Subcutaneous abdominal adipose tissue (tissue), 5 donors: ENCODE data around the gene GOLIM4.

Source experiments
- H3K27ac ChIP-seq: one replicate; pipeline ENCODE4 v1.7.0; 2013; ENCODE audit warnings: low read depth, mild to moderate bottlenecking, inconsistent platforms, low read length, moderate library complexity
- H3K27me3 ChIP-seq, 5 donors: one replicate each; pipeline ENCODE4 v1.7.0; 2013; ENCODE audit warnings: low read length in 5 of 5, inconsistent platforms in 1 of 5; ENCODE audit not compliant: control insufficient read depth in 5 of 5, insufficient read depth in 4 of 5
- H3K36me3 ChIP-seq, 5 donors: one replicate each; pipeline ENCODE4 v1.7.0; 2013; ENCODE audit warnings: low read length in 5 of 5; ENCODE audit not compliant: control insufficient read depth in 5 of 5, insufficient read depth in 5 of 5
- H3K4me1 ChIP-seq, 5 donors: one replicate each; pipeline ENCODE4 v1.7.0; 2013; ENCODE audit warnings: low read length in 5 of 5, mild to moderate bottlenecking in 3 of 5, moderate library complexity in 1 of 5; ENCODE audit not compliant: control insufficient read depth in 5 of 5, insufficient read depth in 5 of 5
- H3K4me3 ChIP-seq, 5 donors: one replicate each; pipeline ENCODE4 v1.7.0; 2013; ENCODE audit warnings: low read length in 5 of 5, low read depth in 1 of 5
- H3K9ac ChIP-seq, 5 donors: one replicate each; pipeline ENCODE4 v1.7.0; 2013; ENCODE audit warnings: low read length in 5 of 5, mild to moderate bottlenecking in 4 of 5, moderate library complexity in 3 of 5
- H3K9me3 ChIP-seq, 5 donors: one replicate each; pipeline ENCODE4 v1.7.0; 2013; ENCODE audit warnings: low read length in 5 of 5; ENCODE audit not compliant: control insufficient read depth in 5 of 5
- donor health status: healthy.
- donor health status: healthy.
- donor health status: healthy.
- donor health status: healthy.
- donor health status: healthy.

Gene GOLIM4

DNA sequence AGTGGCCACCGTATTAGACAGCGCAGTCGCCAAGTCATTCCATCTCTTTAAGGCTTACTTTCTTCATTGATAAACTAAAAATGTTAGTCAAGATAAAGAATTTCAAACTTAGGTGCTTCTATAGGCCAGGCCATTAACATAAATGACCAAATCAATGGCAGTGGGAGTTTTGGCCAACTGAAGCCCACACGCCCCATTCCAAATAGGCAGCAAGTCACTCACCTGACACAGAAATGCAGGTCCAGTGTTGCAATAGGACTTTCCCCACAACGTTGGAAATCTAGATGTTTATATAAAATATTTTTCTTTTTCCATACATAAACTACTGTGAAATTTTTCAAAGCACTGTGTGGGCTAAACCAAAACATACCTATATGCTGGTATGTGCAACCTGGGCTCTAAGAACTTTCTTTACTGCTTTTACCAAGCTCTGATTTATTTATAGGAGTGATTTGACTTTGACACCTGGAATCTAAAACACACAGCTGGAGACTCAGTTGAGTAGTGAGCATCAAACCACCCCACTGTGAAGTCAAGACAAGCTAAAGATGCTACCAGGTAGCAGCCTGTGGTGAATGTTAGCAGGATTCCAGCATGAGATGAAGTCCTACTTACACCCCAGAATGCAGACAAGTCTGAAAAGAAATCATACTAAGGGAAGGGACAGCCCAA lies 15.1 kb downstream of the GOLIM4 start:
- Histone ChIP-seq H3K27ac (no peak overlapping the region), H3K36me3 (peaks cover 0 to 2% (median 0%) of the 10 kb centered on the region in 5 donors), H3K9me3 (no peaks in the 10 kb centered on the region), H3K4me1 (peaks cover 0 to 4% (median 0%) of the 10 kb centered on the region in 5 donors), H3K9ac (no peak overlapping the region), H3K27me3 (no peaks in the 10 kb centered on the region), H3K4me3 (no peak overlapping the region)

- Histone ChIP-seq H3K9me3 (no peaks in the 10 kb centered on the region), H3K9ac (no peak overlapping the region), H3K4me1 (peaks cover 0 to 4% (median 0%) of the 10 kb centered on the region in 5 donors), H3K27ac (no peak overlapping the region), H3K36me3 (peaks cover 0 to 2% (median 0%) of the 10 kb centered on the region in 5 donors), H3K27me3 (no peaks in the 10 kb centered on the region), H3K4me3 (no peak overlapping the region)
Measured at GRCh38 chr3:168080022-168080421, 15.7 kb downstream of the GOLIM4 start.

GRCh38 chr3:168077091-168077490 lies 18.6 kb downstream of the GOLIM4 start:
- peaks cover 0 to 6% (median 4%) of the 10 kb centered on the region in 5 donors for H3K4me1 ChIP-seq
- peaks cover 0 to 2% (median 0%) of the 10 kb centered on the region in 5 donors for H3K36me3 ChIP-seq
- H3K27me3 ChIP-seq = no peaks in the 10 kb centered on the region
- no peaks in the 10 kb centered on the region for H3K9me3 ChIP-seq
- no peak overlapping the region for H3K27ac ChIP-seq
- no peak overlapping the region for H3K4me3 ChIP-seq
- no peak overlapping the region for H3K9ac ChIP-seq

DNA sequence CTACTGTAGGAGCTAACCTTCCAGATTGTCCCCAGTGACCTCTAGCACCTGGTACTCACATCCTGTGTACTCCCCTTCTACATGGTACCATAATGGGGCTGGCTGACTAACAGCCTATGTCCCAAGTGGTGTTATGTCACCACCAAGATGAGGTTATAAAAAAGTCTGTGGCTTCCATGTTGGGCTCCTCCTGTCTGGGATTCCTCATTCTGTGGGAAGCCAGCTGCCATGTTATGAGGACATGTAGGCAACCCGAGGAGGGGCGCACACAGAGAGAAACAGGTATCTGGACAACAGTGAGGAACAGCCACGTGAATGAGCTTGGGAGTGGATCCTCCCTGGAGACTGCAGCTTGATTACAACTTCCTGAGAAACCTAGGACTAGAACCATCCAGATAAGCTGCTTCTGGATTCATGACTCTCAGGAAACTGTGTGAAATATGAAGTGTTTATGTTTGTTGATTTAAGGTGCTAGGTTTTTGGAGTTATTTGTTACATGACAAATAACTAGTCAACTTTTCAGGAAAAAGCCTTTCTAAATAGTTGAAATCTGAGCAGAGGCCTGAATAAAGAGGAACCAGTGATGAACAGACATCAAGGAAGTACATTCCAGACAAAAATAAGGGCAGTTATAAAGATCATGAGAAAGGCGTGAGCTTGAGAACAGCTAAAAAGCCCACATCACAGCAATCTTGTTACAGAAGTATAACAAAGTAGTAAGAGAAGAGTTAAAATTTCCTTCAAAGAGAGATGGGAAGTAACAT lies 21.7 kb downstream of the GOLIM4 start:
- no peaks in the 10 kb centered on the region for H3K27me3 ChIP-seq
- no peak overlapping the region for H3K27ac ChIP-seq
- H3K9me3 ChIP-seq = no peaks in the 10 kb centered on the region
- H3K36me3 ChIP-seq = peaks cover 0 to 2% (median 0%) of the 10 kb centered on the region in 5 donors
- peaks cover 0 to 6% (median 2%) of the 10 kb centered on the region in 5 donors for H3K4me1 ChIP-seq
- H3K9ac ChIP-seq = no peak overlapping the region
- no peak overlapping the region for H3K4me3 ChIP-seq

DNA sequence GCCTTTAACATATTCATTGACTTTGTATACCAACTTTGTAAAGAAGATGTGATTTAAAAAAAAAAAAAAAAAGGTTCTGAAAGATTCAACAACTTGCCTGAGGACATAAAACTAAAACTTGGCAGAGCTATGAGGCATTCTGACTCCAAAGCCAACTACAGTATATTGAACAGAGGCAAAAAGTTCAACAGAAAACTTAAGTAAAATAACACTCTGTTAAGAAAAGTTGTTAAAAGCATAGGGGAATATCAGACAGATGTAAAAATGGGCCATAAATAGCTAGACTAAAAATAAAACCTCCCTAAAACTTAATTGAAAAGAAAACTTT lies 23.4 kb downstream of the GOLIM4 start:
- no peak overlapping the region for H3K9ac ChIP-seq
- peak overlapping the region; percentile 9 for H3K27ac ChIP-seq
- no peaks in the 10 kb centered on the region for H3K9me3 ChIP-seq
- H3K4me1 ChIP-seq = peaks cover 0 to 6% (median 2%) of the 10 kb centered on the region in 5 donors
- H3K27me3 ChIP-seq = no peaks in the 10 kb centered on the region
- H3K4me3 ChIP-seq = no peak overlapping the region
- peaks cover 0 to 2% (median 0%) of the 10 kb centered on the region in 5 donors for H3K36me3 ChIP-seq

GRCh38 chr3:168071591-168072322 lies 24.0 kb downstream of the GOLIM4 start:
- Histone ChIP-seq H3K4me3 (no peak overlapping the region), H3K27me3 (no peaks in the 10 kb centered on the region), H3K9me3 (no peaks in the 10 kb centered on the region), H3K4me1 (peaks cover 0 to 10% (median 2%) of the 10 kb centered on the region in 5 donors), H3K36me3 (no peaks in the 10 kb centered on the region), H3K27ac (peak overlapping the region; percentile 9), H3K9ac (no peak overlapping the region)

DNA sequence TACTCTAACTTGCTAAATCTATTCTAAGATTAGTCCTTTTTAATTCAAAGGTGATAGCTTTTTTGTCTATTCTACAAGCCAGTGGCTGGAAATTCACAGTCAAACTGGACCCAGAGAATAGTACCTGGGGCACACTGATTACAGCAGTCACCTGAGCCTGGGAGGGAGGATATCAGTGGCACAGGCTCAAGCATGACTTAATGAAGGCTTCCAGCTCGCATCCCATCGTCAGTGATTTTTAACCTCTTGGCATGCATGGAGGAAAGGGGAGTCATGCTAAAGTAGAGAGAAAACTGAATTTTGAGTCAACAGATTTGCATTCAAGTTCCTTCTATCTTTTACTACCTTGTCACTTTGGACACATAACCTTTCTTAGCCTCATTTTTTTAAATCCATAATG lies 24.8 kb downstream of the GOLIM4 start:
- Histone ChIP-seq H3K27ac (no peak overlapping the region), H3K9ac (no peak overlapping the region), H3K4me1 (peaks cover 0 to 18% (median 2%) of the 10 kb centered on the region in 5 donors), H3K9me3 (no peaks in the 10 kb centered on the region), H3K27me3 (no peaks in the 10 kb centered on the region), H3K36me3 (no peaks in the 10 kb centered on the region), H3K4me3 (no peak overlapping the region)

DNA sequence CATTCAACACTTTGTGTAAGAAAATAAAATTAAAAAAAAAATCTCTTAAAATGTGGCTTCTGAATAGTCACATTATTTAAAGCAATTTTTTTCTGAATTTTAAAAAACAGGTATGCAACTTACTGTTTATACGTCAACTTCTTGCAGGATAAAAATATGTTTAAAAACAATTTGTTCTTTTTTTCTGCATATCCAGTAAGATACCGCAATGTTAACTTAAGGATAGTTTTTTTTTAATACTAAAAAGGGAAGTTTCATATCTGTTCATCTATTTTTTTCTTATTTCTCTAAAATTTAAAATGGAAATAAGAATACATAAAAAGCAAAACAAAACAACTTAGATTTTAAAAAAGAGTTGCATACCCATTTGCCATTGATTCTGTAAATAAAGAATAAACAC lies 27.4 kb downstream of the GOLIM4 start:
- Histone ChIP-seq H3K27me3 (no peaks in the 10 kb centered on the region), H3K4me1 (peaks cover 0 to 22% (median 9%) of the 10 kb centered on the region in 5 donors), H3K36me3 (no peaks in the 10 kb centered on the region), H3K4me3 (no peak overlapping the region), H3K27ac (no peak overlapping the region), H3K9ac (no peak overlapping the region), H3K9me3 (no peaks in the 10 kb centered on the region)

GRCh38 chr3:168066882-168067281 lies 28.8 kb downstream of the GOLIM4 start:
- Histone ChIP-seq H3K4me3 (no peak overlapping the region), H3K36me3 (no peaks in the 10 kb centered on the region), H3K9me3 (no peaks in the 10 kb centered on the region), H3K27me3 (no peaks in the 10 kb centered on the region), H3K27ac (no peak overlapping the region), H3K4me1 (peaks cover 0 to 27% (median 9%) of the 10 kb centered on the region in 5 donors), H3K9ac (no peak overlapping the region)

DNA sequence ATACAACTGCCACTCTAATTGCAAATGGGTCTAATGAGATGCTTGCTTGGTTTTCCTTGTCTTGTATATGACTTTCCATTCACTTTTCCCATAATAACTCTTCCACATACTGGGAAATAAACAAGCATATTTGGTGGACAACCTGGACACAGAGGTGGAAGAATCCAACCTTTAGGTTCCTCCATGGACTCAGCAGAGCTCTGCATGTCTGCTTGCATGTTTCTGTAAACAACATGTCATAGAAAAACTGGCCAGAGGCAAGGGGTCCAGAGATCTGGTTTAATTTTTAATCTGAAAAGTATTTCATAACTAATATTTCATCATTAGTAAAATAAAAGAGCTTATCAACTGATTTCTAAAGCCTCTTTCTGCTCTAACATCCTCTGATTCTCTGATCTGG lies 30.2 kb downstream of the GOLIM4 start:
- no peaks in the 10 kb centered on the region for H3K27me3 ChIP-seq
- no peak overlapping the region for H3K4me3 ChIP-seq
- H3K27ac ChIP-seq = no peak overlapping the region
- peaks cover 0 to 27% (median 9%) of the 10 kb centered on the region in 5 donors for H3K4me1 ChIP-seq
- H3K36me3 ChIP-seq = no peaks in the 10 kb centered on the region
- no peaks in the 10 kb centered on the region for H3K9me3 ChIP-seq
- H3K9ac ChIP-seq = no peak overlapping the region
